ENCODE measurements around the gene ZSCAN2. TPM values are rescaled to one million over a fixed set of nuclear protein-coding genes. Genes with fewer than 3 reads are reported as not detected.
"Not testable (repeated sequence)": the region's sequence is repeated elsewhere in the genome, so short reads cannot be mapped to it uniquely, and the experiment has no call there.

The ZSCAN2 gene
- total and polyA plus RNA-seq, 9 donors = 5.6 to 13.3 (median 8.2) TPM

- no peak for DNase-seq
- H3K27ac ChIP-seq = peak overlapping the region; percentile 35 to 63
- no peaks in the 10 kb centered on the region for H3K27me3 ChIP-seq
- peaks cover 17% of the 10 kb centered on the region for H3K4me1 ChIP-seq (ENCODE audit: insufficient read depth)
- H3K9me3 ChIP-seq = no peaks in the 10 kb centered on the region
- no peaks in the 10 kb centered on the region for H3K36me3 ChIP-seq
- 30 to 36% (median 31%) methylated on average over 7 of the region's 7 CpGs for WGBS, 3 donors
- peak overlapping the region; percentile 76 for H3K4me3 ChIP-seq
- TF ChIP-seq POLR2A (IDR thresholded peaks at IDR 0.05) = no peak
- no peak for TF ChIP-seq EP300 (IDR thresholded peaks at IDR 0.05)
- no peak for TF ChIP-seq CTCF (IDR thresholded peaks at IDR 0.05)
- intact Hi-C loops (cut with DNase I) = no loop called here
These were observed 31.0 kb downstream of the ZSCAN2 start for GRCh38 chr15:84631706-84632272.

- no peaks in the 10 kb centered on the region for H3K9me3 ChIP-seq
- no peaks in the 10 kb centered on the region for H3K27me3 ChIP-seq
- H3K4me1 ChIP-seq (ENCODE audit: insufficient read depth) = peaks cover 17% of the 10 kb centered on the region
- 0% methylated on average over 16 to 105 of the region's 105 CpGs for WGBS, 3 donors
- TF ChIP-seq POLR2A (IDR thresholded peaks at IDR 0.05) (peak; percentile 9), CTCF (IDR thresholded peaks at IDR 0.05) (no peak), EP300 (IDR thresholded peaks at IDR 0.05) (no peak)
- H3K27ac ChIP-seq = peak overlapping the region; percentile 86 to 91
- intact Hi-C loops (cut with DNase I) = no loop called here
- H3K4me3 ChIP-seq = peak overlapping the region; percentile 76
- peak; percentile 59 to 78 (median 62) for DNase-seq
- no peaks in the 10 kb centered on the region for H3K36me3 ChIP-seq
These were observed 32.8 kb downstream of the ZSCAN2 start for GRCh38 chr15:84633311-84634227.

GRCh38 chr15:84634228-84634837 lies 33.5 kb downstream of the ZSCAN2 start:
- H3K27me3 ChIP-seq = no peaks in the 10 kb centered on the region
- no peak for TF ChIP-seq CTCF (IDR thresholded peaks at IDR 0.05)
- TF ChIP-seq POLR2A (IDR thresholded peaks at IDR 0.05) = no peak
- no peak for TF ChIP-seq EP300 (IDR thresholded peaks at IDR 0.05)
- peaks cover 17% of the 10 kb centered on the region for H3K4me1 ChIP-seq (ENCODE audit: insufficient read depth)
- no peaks in the 10 kb centered on the region for H3K9me3 ChIP-seq
- no peak for DNase-seq
- intact Hi-C loops (cut with DNase I) = no loop called here
- H3K4me3 ChIP-seq = peak overlapping the region; percentile 76
- 33 to 35% (median 33%) methylated on average over 23 of the region's 23 CpGs for WGBS, 3 donors
- H3K36me3 ChIP-seq = no peaks in the 10 kb centered on the region
- H3K27ac ChIP-seq = peak overlapping the region; percentile 86 to 91

- H3K27me3 ChIP-seq = no peaks in the 10 kb centered on the region
- H3K9me3 ChIP-seq = no peaks in the 10 kb centered on the region
- H3K36me3 ChIP-seq = no peaks in the 10 kb centered on the region
- 71 to 76% (median 72%) methylated on average over 3 of the region's 3 CpGs for WGBS, 3 donors
- TF ChIP-seq EP300 (IDR thresholded peaks at IDR 0.05) (no peak), POLR2A (IDR thresholded peaks at IDR 0.05) (no peak), CTCF (IDR thresholded peaks at IDR 0.05) (no peak)
- H3K4me3 ChIP-seq = no peak overlapping the region
- peaks cover 3% of the 10 kb centered on the region for H3K4me1 ChIP-seq (ENCODE audit: insufficient read depth)
- intact Hi-C loops (cut with DNase I) = no loop called here
- H3K27ac ChIP-seq = no peak overlapping the region
- DNase-seq = no peak
These were observed 37.3 kb downstream of the ZSCAN2 start for GRCh38 chr15:84638103-84638502.

- H3K9me3 ChIP-seq; H3K27ac ChIP-seq; H3K4me1 ChIP-seq (ENCODE audit: insufficient read depth); H3K4me3 ChIP-seq; intact Hi-C loops (cut with DNase I); H3K36me3 ChIP-seq; DNase-seq; H3K27me3 ChIP-seq: not testable (repeated sequence)
- 87 to 88% (median 87%) methylated on average over 9 of the region's 9 CpGs for WGBS, 3 donors
These were observed 41.1 kb downstream of the ZSCAN2 start for GRCh38 chr15:84641871-84642270.

GRCh38 chr15:84642640-84643039 lies 41.8 kb downstream of the ZSCAN2 start:
- H3K9me3 ChIP-seq; H3K4me1 ChIP-seq (ENCODE audit: insufficient read depth); intact Hi-C loops (cut with DNase I); H3K4me3 ChIP-seq; H3K36me3 ChIP-seq; DNase-seq; H3K27me3 ChIP-seq; H3K27ac ChIP-seq: not testable (repeated sequence)
- WGBS, 3 donors = 46 to 80% (median 51%) methylated on average over 2 of the region's 2 CpGs
